GM21526 (cell line): ENCODE results near the gene TMEM126A.

ENCODE experiments used
- ATAC-seq: cut with Tn5 transposase; IDR thresholded peaks from one replicate; pipeline ENCODE4 v1.9.1; 2021; ENCODE audit warnings: moderate library complexity; ENCODE audit not compliant: unreplicated experiment, low FRiP score

TMEM126A gene

GRCh38 chr11:85694385-85694980, 46.7 kb downstream of the TMEM126A start:
- no peak for ATAC-seq

- no peak for ATAC-seq
Observed at GRCh38 chr11:85695546-85695945, 47.8 kb downstream of the TMEM126A start.

GRCh38 chr11:85697747-85698146, 50.0 kb downstream of the TMEM126A start:
- no peak for ATAC-seq

- ATAC-seq: no peak
Observed at GRCh38 chr11:85698195-85698594, 50.4 kb downstream of the TMEM126A start.

GRCh38 chr11:85699957-85700741, 52.4 kb downstream of the TMEM126A start:
- peak; percentile 80 for ATAC-seq

- ATAC-seq: no peak
Observed at GRCh38 chr11:85704967-85705366, 57.2 kb downstream of the TMEM126A start.

- no peak for ATAC-seq
Observed at GRCh38 chr11:85705800-85706199, 58.0 kb downstream of the TMEM126A start.
